H1 (cell line): Measurements from ENCODE around the gene CPTP. TPM values are rescaled to one million over a fixed set of nuclear protein-coding genes. Genes with fewer than 3 reads are reported as not detected.
"Not testable (repeated sequence)": the region's sequence is repeated elsewhere in the genome, so short reads cannot be mapped to it uniquely, and the experiment has no call there.

Experiments used
- CTCF ChIA-PET: fragments of 300-600 bp; sonication (Branson Sonifier 250); formaldehyde crosslinking; loops from one replicate; lab custom pipeline; 2021; ENCODE audit not compliant: partially characterized antibody; lab: Charles Lee
- POLR2A ChIA-PET: fragments of 300-600 bp; sonication (Branson Sonifier 250); formaldehyde crosslinking; loops from one replicate; lab custom pipeline; 2021; ENCODE audit warnings: inconsistent platforms; ENCODE audit not compliant: partially characterized antibody; lab: Charles Lee
- DNase-seq, 2 experiments: peaks; one replicate each; pipeline versions ENCODE4 v3.0.0 to v3.0.0-alpha.2; 2010 to 2022; ENCODE audit warnings: low spot score in 2 of 2, low read depth in 1 of 2, mixed read lengths in 1 of 2
- FAIRE-seq: peaks from 2 replicates; lab custom pipeline; 2011; peaks lifted over from hg19 to GRCh38; lab: Jason Lieb, UNC
- H2AFZ ChIP-seq: 2 replicates; pipeline ENCODE4 v1.8.1; 2012; ENCODE audit warnings: low read length, inconsistent platforms
- H2AK5ac ChIP-seq: 2 replicates; pipeline ENCODE4 v1.6.1; 2013; ENCODE audit warnings: low read depth, low read length
- H2BK120ac ChIP-seq: replicated peaks from 2 replicates; pipeline ENCODE3; 2013; ENCODE audit warnings: low read depth, low read length, inconsistent platforms
- H2BK12ac ChIP-seq: 2 replicates; pipeline ENCODE4 v1.6.1; 2013; ENCODE audit warnings: low read depth, low read length
- H2BK15ac ChIP-seq: 2 replicates; pipeline ENCODE4 v1.6.1; 2013; ENCODE audit warnings: low read length
- H2BK20ac ChIP-seq: 2 replicates; pipeline ENCODE4 v1.6.1; 2013; ENCODE audit warnings: low read length
- H2BK5ac ChIP-seq: 2 replicates; pipeline ENCODE4 v1.6.1; 2013; ENCODE audit warnings: low read depth, low read length
- H3K14ac ChIP-seq: 2 replicates; pipeline ENCODE4 v1.6.1; 2013; ENCODE audit warnings: inconsistent platforms; ENCODE audit not compliant: insufficient read length
- H3K18ac ChIP-seq: 2 replicates; pipeline ENCODE4 v1.6.1; 2013; ENCODE audit warnings: low read length; ENCODE audit errors: extremely low read depth
- H3K23ac ChIP-seq: 2 replicates; pipeline ENCODE4 v1.6.1; 2013; ENCODE audit warnings: inconsistent platforms; ENCODE audit not compliant: insufficient read length
- H3K23me2 ChIP-seq: 2 replicates; pipeline ENCODE4 v1.6.1; 2013; ENCODE audit warnings: low read depth, low read length
- H3K27ac ChIP-seq: 2 replicates; pipeline ENCODE4 v1.6.1; 2011; ENCODE audit warnings: low read depth, low read length, inconsistent platforms
- H3K27me3 ChIP-seq, 4 experiments: replicated peaks in 1 of 4; 1 replicate in 1 of 4; 2 replicates in 3 of 4; pipeline versions ENCODE4 v1.6.1 to v1.8.1; 2011 to 2013; ENCODE audit warnings: low read length in 3 of 4, mild to moderate bottlenecking in 3 of 4, inconsistent platforms in 2 of 4, mixed read lengths in 2 of 4, moderate library complexity in 1 of 4; ENCODE audit not compliant: control insufficient read depth in 3 of 4, insufficient read depth in 3 of 4; ENCODE audit errors: extremely low read depth in 1 of 4
- H3K36me3 ChIP-seq, 4 experiments: 2 replicates each; pipeline versions ENCODE4 v1.6.1 to v1.8.1; 2011 to 2013; ENCODE audit warnings: mild to moderate bottlenecking in 4 of 4, low read length in 3 of 4, moderate library complexity in 2 of 4, control low read depth in 1 of 4, inconsistent platforms in 1 of 4; ENCODE audit not compliant: insufficient read depth in 4 of 4, control insufficient read depth in 2 of 4
- H3K4ac ChIP-seq: replicated peaks from 2 replicates; pipeline ENCODE3; 2013; ENCODE audit warnings: low read length, low read depth, mixed read lengths, inconsistent platforms; ENCODE audit not compliant: insufficient read length
- H3K4me1 ChIP-seq, 4 experiments: replicated peaks in 1 of 4; 1 replicate in 1 of 4; 2 replicates in 3 of 4; pipeline versions ENCODE4 v1.6.1 to v1.8.1; 2011 to 2013; ENCODE audit warnings: low read length in 3 of 4, inconsistent platforms in 2 of 4, mixed read lengths in 1 of 4; ENCODE audit not compliant: insufficient read depth in 4 of 4, control insufficient read depth in 3 of 4
- H3K4me2 ChIP-seq, 2 experiments: 2 replicates each; pipeline versions ENCODE4 v1.6.1 to v1.8.1; 2011 to 2013; ENCODE audit warnings: low read depth in 2 of 2, low read length in 2 of 2, control low read depth in 1 of 2, inconsistent platforms in 1 of 2, mild to moderate bottlenecking in 1 of 2; ENCODE audit not compliant: insufficient read depth in 1 of 2
- H3K4me3 ChIP-seq, 4 experiments: fragments of 200-600, 300-600 bp in 1 of 4; sonication (generic), shearing (Covaris generic), sonication (Bioruptor Twin) in 1 of 4; 2 replicates each; pipeline versions ENCODE4 v1.5.1 to v1.8.1; 2011 to 2016; ENCODE audit warnings: low read length in 4 of 4, low read depth in 3 of 4, control low read depth in 2 of 4, inconsistent platforms in 2 of 4, mild to moderate bottlenecking in 2 of 4, mixed read lengths in 1 of 4, moderate library complexity in 1 of 4; ENCODE audit not compliant: insufficient read depth in 2 of 4; ENCODE audit errors: extremely low read depth in 1 of 4
- H3K56ac ChIP-seq: replicated peaks from 2 replicates; pipeline ENCODE3; 2013; ENCODE audit warnings: low read depth, mild to moderate bottlenecking, mixed read lengths, low read length, inconsistent platforms; ENCODE audit not compliant: insufficient read length
- H3K79me1 ChIP-seq: 2 replicates; pipeline ENCODE4 v1.6.1; 2013; ENCODE audit warnings: low read depth, low read length, control low read depth
- H3K79me2 ChIP-seq, 2 experiments: 2 replicates each; pipeline versions ENCODE4 v1.6.1 to v1.8.1; 2012 to 2013; ENCODE audit warnings: low read length in 2 of 2, mild to moderate bottlenecking in 2 of 2, inconsistent platforms in 1 of 2; ENCODE audit not compliant: insufficient read depth in 2 of 2, control insufficient read depth in 1 of 2
- H3K9ac ChIP-seq, 4 experiments: replicated peaks in 1 of 4; 1 replicate in 1 of 4; 2 replicates in 3 of 4; pipeline versions ENCODE4 v1.6.1 to v1.8.1; 2011 to 2013; ENCODE audit warnings: low read depth in 3 of 4, low read length in 3 of 4, control low read depth in 2 of 4, mild to moderate bottlenecking in 2 of 4, moderate library complexity in 2 of 4, inconsistent platforms in 1 of 4; ENCODE audit errors: extremely low read depth in 1 of 4
- H3K9me3 ChIP-seq, 2 experiments: 2 replicates each; pipeline versions ENCODE4 v1.6.1 to v1.8.1; 2012 to 2013; ENCODE audit warnings: mild to moderate bottlenecking in 2 of 2, moderate library complexity in 2 of 2, control low read depth in 1 of 2, inconsistent platforms in 1 of 2, low read depth in 1 of 2, low read length in 1 of 2, mixed read lengths in 1 of 2; ENCODE audit not compliant: insufficient read depth in 2 of 2
- H4K20me1 ChIP-seq, 2 experiments: replicated peaks in 1 of 2; 2 replicates each; pipeline versions ENCODE3 to v1.8.1; 2011 to 2013; ENCODE audit warnings: inconsistent platforms in 2 of 2, low read length in 2 of 2, mild to moderate bottlenecking in 1 of 2; ENCODE audit not compliant: insufficient read depth in 2 of 2, control insufficient read depth in 1 of 2
- H4K5ac ChIP-seq: 2 replicates; pipeline ENCODE4 v1.6.1; 2013; ENCODE audit warnings: low read length, low read depth, mixed read lengths, inconsistent platforms; ENCODE audit not compliant: insufficient read length
- H4K8ac ChIP-seq: 2 replicates; pipeline ENCODE4 v1.8.0; 2013; ENCODE audit warnings: mild to moderate bottlenecking, moderate library complexity, low read length, inconsistent platforms; ENCODE audit not compliant: insufficient read depth; ENCODE audit errors: extremely low read depth
- H4K91ac ChIP-seq: replicated peaks from 2 replicates; pipeline ENCODE3; 2013; ENCODE audit warnings: low read length, mixed read lengths, inconsistent platforms; ENCODE audit not compliant: insufficient read length
- WGBS, 2 experiments: shearing (Covaris generic) in 1 of 2; methylation state at CpG; one replicate each; pipeline versions ENCODE4 v1.1.6 to v1.1.7; 2013 to 2015; ENCODE audit warnings: low lambda C conversion rate in 2 of 2, mixed read lengths in 2 of 2, inconsistent platforms in 1 of 2, low coverage in 1 of 2, missing lambda C conversion rate in 1 of 2; ENCODE audit not compliant: insufficient replicate concordance in 2 of 2, insufficient coverage in 1 of 2, insufficient read length in 1 of 2; ENCODE audit errors: extremely low coverage in 1 of 2, missing lambda C conversion rate in 1 of 2; 5-methylcytosine and 5-hydroxymethylcytosine counted together
- polyA plus RNA-seq, 7 experiments: library from polyadenylated mRNA; depleted of rRNA in 3 of 7; stranded (reverse) in 5 of 7; unstranded in 2 of 7; fragments of >200 nt in 5 of 7; fragments of 200-250 nt in 2 of 7; gene quantifications; 1 replicate in 5 of 7; 2 replicates in 1 of 7; 4 replicates in 1 of 7; pipeline versions ENCODE4 v1.2.1 to v1.2.3, GENCODE V29; 2011 to 2013; ENCODE audit warnings: missing spikeins in 2 of 7, mixed read lengths in 2 of 7
- total RNA-seq: library from RNA; stranded (reverse); fragmentation: NEBNext Ultra II Directional; extraction: Animal tissue kit (Norgen Biotek cat#: 25700); gene quantifications from 2 replicates; pipeline ENCODE4 v1.2.1, GENCODE V29; 2021

CPTP gene
- total and polyA plus RNA-seq, 2 of the 8 experiments (the other 6 are each of a cell fraction or from before 2014, with no cell fraction given): 8.1 to 10.6 TPM

DNA sequence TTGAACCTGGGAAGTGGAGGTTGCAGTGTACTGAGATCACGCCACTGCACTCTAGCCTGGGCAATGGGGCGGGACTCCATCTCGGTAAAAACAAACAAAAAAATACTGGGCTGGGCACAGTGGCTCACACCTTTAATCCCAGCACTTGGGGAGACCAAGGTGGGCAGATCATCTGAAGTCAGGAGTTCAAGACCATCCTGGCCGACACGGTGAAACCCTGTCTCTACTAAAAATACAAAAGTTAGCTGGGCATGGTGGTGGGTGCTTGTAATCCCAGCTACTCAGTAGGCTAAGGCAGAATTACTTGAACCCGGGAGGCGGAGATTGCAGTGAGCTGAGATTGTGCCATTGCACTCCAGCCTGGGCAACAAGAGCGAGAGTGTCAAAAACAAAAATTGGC, 8.4 kb upstream of the CPTP start:
- not testable (repeated sequence) for H2BK20ac ChIP-seq, H3K27me3 ChIP-seq, H3K9ac ChIP-seq, H3K23me2 ChIP-seq, H2AFZ ChIP-seq, H4K91ac ChIP-seq, H3K56ac ChIP-seq, H3K4ac ChIP-seq, H3K14ac ChIP-seq, DNase-seq, H2BK15ac ChIP-seq, H2BK5ac ChIP-seq, FAIRE-seq, H2BK12ac ChIP-seq, H2BK120ac ChIP-seq, H4K8ac ChIP-seq, H3K27ac ChIP-seq, H3K4me3 ChIP-seq, H3K23ac ChIP-seq, H3K18ac ChIP-seq, H4K5ac ChIP-seq, H3K9me3 ChIP-seq
- H3K4me1 ChIP-seq: peaks cover 0 to 11% (median 4%) of the 10 kb centered on the region in 4 experiments; a peak in 6 of 7 replicates
- 0 out of 2 replicates have a peak overlapping the region, but pooled peaks have one; percentile 39 for H2AK5ac ChIP-seq
- WGBS, 2 experiments: 94% methylated on average over 8 of the region's 8 CpGs; no CpG with 5 or more reads in 1 of the 2 experiments
- peaks cover 19% of the 10 kb centered on the region for H3K79me1 ChIP-seq
- peaks cover 17 to 52% (median 37%) of the 10 kb centered on the region in 4 experiments for H3K36me3 ChIP-seq
- ChIA-PET POLR2A (interaction anchor here (1.3 to 10.1 kb wide), 5 partner anchors 9 to 18 kb away, joined by 3 to 134 read pairs (median 7); partner anchors contain the start of gene TAS1R3), CTCF (interaction anchor here (0.9 to 1.7 kb wide), 3 partner anchors 16 to 110 kb away, joined by 3 to 5 read pairs (median 3); no protein-coding TSS in a partner anchor)
- H3K4me2 ChIP-seq: peak overlapping the region; percentile 33 to 49; a peak in 3 of 4 replicates
- H4K20me1 ChIP-seq: peaks cover 18 to 31% of the 10 kb centered on the region in 2 experiments
- H3K79me2 ChIP-seq: peaks cover 3 to 23% of the 10 kb centered on the region in 2 experiments; a peak in 3 of 4 replicates
